Panc1 (cell line): ENCODE data around the gene LCE3B.

Experiments used
- CTCF ChIP-seq: fragments of 450-650 bp; IDR thresholded peaks from 2 replicates; pipeline ENCODE4 v1.5.1; 2017; ENCODE audit warnings: mild to moderate bottlenecking
- POLR2AphosphoS5 ChIP-seq: IDR thresholded peaks from 2 replicates; pipeline ENCODE4 v1.6.1; 2012; ENCODE audit warnings: mild to moderate bottlenecking, low read depth, low read length, moderate library complexity
- SIN3A ChIP-seq: IDR thresholded peaks from 2 replicates; pipeline ENCODE4 v1.6.1; 2012; ENCODE audit warnings: low read depth, mild to moderate bottlenecking, low read length, moderate library complexity, borderline replicate concordance; ENCODE audit not compliant: insufficient read depth

- no peak for TF ChIP-seq CTCF
- TF ChIP-seq SIN3A, result no peak
- no peak for TF ChIP-seq POLR2AphosphoS5
These were observed 44.1 kb downstream of the LCE3B start for GRCh38 chr1:152657677-152658076.
